NCI-H1930 (cell line): ENCODE measurements around the gene ALOX5.

Experiments used
- DNase-seq, 2 experiments: peaks; one replicate each; lab custom pipeline; 2025; lab: John Stamatoyannopoulos, UW

The ALOX5 gene

GRCh38 chr10:45443101-45444009 is 69.3 kb downstream of the ALOX5 start:
- no peak for DNase-seq

DNA sequence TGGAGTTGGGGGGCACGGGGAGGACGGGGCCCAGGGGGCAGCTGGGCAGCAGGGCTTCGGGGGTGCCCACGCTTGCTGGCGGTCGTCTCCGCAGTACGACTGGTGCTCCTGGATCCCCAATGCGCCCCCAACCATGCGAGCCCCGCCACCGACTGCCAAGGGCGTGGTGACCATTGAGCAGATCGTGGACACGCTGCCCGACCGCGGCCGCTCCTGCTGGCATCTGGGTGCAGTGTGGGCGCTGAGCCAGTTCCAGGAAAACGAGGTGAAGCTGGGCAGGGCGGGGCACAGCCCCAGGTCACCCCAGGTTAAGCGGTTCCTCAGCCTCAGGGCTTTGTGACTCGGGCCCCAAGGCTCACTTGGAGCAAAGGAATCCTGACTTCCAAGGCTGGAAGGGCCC is 70.0 kb downstream of the ALOX5 start:
- no peak for DNase-seq

DNA sequence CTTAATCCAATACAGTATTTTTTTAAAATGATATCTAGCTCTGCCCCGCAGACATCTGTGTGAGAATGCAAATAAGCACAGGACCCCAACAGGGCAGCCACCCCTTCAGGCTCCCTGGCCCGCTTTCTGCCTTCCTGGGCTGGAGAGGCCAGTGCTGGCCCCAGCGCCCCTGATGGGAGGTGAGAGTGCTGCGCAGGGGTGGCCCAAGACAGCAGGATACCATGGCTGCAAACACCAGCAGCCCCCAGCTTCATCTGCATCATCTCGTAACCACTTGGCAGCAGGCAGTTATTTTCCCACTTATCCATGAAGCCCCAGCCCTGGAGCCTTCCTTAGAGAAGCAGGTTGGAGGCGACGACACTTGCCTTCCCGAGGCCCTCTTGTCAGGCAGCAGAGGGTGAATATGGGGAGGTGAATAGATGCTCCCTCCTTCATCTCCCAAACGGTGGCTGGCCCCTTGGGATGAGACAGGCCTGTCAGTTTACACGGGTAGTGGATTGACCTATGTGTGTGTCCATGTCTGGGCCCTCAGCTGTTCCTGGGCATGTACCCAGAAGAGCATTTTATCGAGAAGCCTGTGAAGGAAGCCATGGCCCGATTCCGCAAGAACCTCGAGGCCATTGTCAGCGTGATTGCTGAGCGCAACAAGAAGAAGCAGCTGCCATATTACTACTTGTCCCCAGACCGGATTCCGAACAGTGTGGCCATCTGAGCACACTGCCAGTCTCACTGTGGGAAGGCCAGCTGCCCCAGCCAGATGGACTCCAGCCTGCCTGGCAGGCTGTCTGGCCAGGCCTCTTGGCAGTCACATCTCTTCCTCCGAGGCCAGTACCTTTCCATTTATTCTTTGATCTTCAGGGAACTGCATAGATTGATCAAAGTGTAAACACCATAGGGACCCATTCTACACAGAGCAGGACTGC is 71.2 kb downstream of the ALOX5 start:
- no peak for DNase-seq

DNA sequence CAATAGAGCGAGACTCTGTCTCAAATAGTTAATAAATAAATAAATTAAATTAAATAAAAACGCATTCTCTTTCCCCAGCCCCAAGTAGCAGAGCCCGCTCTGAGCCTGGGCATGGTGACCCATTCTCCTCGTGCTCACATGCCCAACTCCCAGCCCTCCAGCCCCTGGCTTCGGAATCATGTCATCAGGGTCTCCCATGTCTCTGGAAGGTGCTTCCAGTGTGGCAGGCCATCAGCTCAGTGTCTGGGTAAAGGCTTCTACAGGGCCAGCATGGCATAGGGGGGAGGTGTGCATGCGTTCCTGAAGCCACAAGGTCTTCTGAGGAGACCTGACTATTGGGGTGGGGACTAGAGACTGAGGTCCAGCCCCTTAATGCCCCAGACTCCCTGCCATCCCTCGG is 72.8 kb downstream of the ALOX5 start:
- no peak for DNase-seq

DNA sequence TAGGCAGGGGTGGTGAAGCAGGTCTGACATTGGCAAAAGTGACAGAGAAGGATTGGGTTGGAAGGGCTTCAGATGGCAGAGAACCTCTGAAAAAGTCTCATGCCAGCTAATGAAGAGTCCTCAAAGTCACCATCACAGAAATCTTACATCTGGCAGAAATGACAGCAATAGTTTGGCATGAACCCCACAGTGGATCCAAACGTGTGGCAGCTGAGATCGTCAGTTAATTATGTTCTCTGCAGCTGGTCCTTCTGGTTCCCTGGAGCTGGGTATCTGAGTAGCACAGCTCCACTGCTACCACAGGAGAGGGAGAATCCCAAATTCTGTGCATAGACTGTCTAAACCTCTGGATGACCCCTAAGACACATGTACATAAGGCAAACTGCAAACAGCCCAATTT is 73.4 kb downstream of the ALOX5 start:
- DNase-seq: no peak

DNA sequence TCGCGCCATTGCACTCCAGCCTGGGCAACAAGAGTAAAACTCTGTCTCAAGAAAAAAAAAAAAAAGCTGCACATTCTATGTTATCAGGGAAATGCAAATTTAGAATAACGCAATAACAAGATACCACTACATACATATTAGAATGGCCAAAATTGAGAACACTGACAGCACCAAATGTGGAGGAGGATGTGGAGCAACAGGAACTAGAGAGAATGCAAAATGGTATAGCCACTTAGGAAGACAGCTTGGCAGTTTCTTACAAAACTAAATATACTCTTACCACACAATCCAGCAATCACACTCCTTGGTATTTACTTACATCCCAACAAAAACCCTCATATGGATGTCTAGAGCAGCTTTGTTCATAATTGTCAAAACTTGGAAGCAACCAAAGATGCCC is 76.8 kb downstream of the ALOX5 start:
- DNase-seq: no peak

DNA sequence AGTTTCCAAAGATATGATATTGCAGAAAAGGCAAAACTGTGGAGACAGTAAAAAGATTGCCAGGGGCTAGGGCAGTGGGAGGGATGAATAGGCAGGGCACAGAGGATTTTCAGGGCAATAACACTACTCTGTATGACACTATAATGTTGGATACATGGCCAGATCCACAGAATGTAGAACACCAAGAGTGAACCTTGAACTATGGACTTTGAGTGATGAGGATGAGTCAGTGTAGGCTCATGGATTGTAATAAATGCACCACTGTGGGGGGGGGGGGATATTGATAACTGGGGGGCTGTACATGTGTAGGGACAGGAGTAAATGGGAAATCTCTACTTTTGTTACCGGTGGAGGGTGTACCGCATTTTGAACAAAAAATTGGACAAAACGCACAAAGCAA is 77.4 kb downstream of the ALOX5 start:
- DNase-seq: no peak

- no peak for DNase-seq
Observed at GRCh38 chr10:45452268-45452667, 78.3 kb downstream of the ALOX5 start.

GRCh38 chr10:45452743-45453452 is 78.9 kb downstream of the ALOX5 start:
- no peak for DNase-seq

DNA sequence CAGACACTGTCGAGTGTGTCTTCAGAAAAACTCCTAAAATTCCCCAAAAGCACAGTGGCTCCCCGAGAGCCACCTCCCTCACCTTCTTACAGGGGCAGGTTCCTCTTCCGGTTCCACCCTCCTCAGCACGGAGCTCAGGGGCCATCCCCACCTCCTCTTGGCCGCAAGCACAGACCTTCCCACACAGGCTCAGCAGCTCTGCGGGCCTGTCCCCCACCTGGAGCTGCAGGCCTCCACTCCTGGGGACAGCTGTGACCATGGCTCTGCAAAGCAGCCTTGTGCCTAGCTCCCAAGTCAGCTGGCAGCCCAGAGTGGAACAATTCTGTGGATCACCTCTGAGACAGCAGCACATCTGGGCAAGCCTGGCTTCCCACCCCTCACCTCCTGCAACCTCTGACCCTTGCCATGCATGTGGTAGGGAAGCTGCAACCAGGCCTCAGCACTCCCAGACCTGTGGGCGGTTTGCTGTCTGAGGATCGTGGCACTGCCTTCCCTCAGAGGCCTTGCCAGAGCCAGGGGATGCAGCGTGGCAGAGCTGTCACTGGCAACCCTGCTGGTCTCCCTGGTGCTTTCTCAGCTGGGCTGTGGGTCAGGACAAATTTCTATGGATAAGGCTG is 79.7 kb downstream of the ALOX5 start:
- DNase-seq: no peak

- DNase-seq: no peak
Observed at GRCh38 chr10:45454262-45454661, 80.2 kb downstream of the ALOX5 start.

DNA sequence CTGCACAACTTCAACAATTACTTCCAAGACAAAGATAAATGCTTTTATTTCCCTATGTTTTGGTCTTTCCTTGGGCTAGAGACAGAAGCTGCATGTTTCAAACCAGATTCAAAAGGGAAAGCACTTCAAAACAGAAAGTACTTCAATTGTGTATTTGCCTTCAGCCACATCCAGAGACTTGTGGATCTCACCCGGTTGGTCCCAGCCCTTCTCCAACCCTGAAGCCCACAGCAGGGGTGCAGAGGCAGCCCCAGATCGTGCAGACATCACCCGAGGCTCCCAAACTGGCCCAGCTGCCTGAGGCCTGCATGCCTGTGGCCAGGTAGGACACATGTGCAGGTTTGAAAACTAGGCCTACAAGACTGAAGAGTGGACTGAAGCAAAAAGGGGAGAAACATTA is 80.8 kb downstream of the ALOX5 start:
- no peak for DNase-seq

GRCh38 chr10:45456233-45456632 is 82.2 kb downstream of the ALOX5 start:
- DNase-seq: no peak

GRCh38 chr10:45456822-45457221 is 82.8 kb downstream of the ALOX5 start:
- no peak for DNase-seq

DNA sequence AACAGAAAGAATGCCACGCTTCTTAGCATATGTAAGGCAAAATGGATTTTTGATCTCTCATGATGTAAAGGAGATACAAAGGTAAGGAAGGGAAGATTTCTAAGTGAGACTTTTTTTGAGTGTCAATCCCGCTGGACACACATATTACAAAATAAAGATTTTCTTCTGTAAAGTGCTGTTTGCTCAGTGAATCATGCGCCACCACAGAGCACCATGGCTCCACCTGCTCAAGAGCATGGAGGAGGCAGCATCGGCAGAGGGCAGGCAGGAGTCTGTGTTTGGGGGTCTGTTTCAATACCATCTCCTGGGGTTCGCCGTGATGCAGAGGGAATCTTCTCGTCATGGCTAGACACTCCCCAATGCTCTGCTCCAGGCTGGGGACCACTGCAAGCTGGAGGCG is 83.5 kb downstream of the ALOX5 start:
- DNase-seq: no peak

- no peak for DNase-seq
Observed at GRCh38 chr10:45460235-45460878, 86.3 kb downstream of the ALOX5 start.

DNA sequence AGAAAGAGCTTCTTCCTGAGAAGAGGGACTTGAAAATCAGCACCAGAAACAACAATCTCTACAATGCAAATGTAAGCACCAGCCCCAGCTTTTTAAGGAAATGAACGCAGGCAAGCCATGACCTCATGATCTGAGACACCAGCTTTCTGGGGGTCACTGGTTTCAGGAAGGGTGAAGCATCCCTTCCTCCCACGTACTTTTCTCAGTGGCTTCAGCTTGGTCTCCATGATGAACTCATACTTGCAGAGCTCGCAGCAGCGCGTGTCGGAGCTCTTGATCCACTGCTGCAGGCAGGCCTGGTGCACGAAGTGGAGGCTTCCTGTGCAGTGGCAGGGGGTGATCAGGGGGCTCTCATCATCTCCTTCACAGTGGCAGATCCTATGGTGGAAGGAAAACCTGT is 87.0 kb downstream of the ALOX5 start:
- no peak for DNase-seq

GRCh38 chr10:45463244-45464116 is 89.5 kb downstream of the ALOX5 start:
- DNase-seq: no peak

GRCh38 chr10:45464958-45465567 is 91.0 kb downstream of the ALOX5 start:
- DNase-seq: no peak

GRCh38 chr10:45466784-45467183 is 92.8 kb downstream of the ALOX5 start:
- no peak for DNase-seq
